ENCODE results near the gene EIF3A.
"Not testable (repeated sequence)": the region's sequence is repeated elsewhere in the genome, so short reads cannot be mapped to it uniquely, and the experiment has no call there.

Gene EIF3A

DNA sequence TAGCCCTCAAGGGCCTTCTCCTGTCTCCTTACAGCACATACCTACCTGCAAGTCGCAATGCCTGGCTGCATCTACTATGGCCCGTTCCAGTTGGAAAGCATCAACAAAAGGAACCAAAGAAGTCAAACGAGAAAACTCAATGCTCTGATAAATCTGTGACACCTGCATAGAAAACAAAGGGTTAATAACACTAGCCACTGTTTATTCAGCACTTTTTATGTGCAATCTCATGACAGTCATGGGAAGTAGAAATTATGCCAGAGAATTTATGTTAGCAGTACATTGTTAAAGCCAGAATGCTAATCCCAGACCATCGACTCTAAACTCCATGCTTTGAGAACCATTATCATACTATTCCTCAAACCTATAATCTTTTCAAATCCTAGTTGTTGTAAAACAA, 21.1 kb downstream of the EIF3A start:
- DNase-seq = no peak

DNA sequence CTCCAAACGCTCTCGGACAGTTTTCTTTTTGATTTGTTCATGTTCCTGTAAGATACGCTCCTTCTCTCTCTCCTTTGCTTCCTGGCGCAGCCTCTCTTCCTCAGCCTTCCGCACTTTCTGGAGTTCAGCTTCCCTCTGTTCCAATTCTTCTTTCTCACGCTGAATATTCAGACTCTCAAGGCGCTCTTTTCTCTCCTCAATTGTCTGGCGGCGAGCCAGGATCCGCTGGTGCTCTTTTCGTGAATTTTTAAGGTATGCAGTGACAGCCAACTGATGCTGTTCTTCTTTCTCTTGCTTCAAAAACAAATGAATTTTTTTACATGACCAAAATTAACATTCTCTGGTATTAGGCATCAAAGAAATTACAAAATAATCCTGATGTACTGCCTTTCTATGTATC, 22.6 kb downstream of the EIF3A start:
- peak in 11 of 56 donors; percentile 0 to 36 (median 9) for DNase-seq

DNA sequence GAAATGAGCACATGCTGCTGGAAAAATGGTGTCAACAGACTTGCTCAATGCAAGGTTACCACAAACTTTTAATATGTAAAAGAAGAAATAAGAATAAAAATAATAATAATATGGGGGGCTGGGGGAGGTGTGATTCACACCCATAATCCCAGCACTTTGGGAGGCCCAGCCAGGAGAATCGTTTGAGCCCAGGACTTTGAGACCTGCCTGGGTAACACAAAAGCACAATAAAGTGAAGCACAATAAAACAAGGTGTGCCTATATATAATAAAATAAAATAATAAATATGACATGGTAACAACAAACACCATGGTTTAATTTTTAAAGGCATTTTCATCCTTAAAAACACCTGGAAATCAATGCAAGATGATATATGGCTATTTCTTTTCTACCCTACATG, 25.1 kb downstream of the EIF3A start:
- no peak for DNase-seq

DNA sequence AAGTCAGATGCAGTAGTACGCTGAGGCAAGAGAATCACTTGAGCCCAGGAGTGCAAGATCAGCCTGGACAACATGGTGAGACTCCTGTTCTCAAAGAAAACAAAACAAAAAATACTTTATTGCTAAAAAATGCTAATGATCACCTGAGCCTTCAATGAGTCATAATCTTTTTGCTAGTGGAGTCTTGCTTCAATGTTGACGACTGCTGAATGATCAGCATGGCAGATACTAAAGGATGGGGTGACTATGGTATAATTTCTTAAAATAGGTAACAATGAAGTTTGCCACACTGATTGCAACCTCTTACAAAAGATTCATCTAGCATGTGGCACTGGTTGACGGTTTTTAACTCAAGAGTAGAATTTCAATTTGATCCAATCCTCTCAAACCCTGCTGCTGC, 28.8 kb downstream of the EIF3A start:
- no peak for DNase-seq

DNA sequence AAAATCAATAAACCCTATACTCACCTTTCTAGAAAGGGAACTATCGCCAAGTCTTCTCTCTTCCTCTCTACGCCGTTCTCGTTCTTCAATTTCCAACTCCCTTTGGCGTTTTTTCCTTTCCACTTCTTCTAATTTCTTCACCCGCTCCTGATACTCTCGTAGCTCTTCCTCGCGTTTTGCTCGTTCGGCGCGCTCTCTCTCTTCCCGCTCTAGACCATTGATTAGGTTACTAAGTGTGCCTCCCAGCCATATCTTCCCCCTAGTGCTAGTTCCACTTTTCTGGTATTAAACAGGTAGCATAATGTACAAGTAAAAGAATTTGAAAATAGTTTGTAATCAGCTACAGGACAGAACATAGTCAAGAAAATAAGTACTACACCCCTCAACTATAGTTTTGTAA, 30.8 kb downstream of the EIF3A start:
- DNase-seq = no peak

DNA sequence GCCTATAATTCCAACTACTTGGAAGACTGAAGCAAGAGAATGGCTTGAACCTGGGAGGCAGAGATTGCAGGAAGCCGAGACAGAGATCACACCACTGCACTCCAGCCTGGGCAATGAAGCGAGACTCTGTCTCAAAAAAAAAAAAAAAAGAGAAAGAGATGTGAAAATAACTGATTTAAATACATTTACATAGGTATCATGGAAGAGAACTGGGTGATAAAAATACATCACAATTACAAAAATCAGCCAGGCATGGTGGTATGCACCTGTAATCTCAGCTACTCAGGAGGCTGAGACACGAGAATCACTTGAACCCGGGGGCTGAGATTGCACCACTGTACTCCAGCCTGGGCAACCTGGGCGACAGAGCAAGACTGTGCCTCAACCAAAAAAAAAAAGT, 31.3 kb downstream of the EIF3A start:
- no peak for DNase-seq

DNA sequence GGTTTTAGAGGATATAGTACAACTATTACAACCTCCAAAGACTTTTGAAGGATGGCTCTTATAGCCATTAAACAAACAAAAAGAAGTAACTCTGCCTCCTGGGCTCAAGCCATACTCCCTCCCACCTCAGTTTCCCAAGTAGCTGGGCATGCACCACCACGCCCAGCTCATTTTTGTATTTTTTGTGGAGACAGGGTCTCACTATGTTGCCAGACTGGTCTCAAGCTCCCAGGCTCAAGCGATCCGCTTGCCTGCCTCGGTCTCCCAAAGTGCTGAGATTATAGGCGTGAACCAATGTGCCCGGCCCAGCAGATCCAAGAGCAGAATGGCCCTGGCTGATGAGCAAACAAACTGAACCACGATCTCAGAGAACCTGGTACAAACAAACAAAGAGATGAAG, 35.1 kb downstream of the EIF3A start:
- DNase-seq = no peak

DNA sequence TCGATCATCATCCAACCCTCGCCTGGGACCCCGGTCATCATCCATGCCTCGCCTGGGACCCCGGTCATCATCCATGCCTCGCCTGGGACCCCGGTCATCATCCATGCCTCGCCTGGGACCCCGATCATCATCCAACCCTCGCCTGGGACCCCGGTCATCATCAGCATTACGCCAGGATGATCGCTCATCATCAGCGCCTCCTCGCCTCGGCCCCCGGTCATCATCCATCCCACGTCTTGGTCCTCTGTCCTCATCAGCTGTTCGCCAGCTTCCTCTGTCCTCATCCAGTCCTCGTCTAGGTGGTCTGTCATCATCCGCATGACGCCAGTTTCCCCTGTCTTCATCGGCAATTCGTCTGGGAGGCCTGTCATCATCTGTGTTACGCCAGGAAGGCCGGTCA, 38.4 kb downstream of the EIF3A start:
- DNase-seq = no peak

DNA sequence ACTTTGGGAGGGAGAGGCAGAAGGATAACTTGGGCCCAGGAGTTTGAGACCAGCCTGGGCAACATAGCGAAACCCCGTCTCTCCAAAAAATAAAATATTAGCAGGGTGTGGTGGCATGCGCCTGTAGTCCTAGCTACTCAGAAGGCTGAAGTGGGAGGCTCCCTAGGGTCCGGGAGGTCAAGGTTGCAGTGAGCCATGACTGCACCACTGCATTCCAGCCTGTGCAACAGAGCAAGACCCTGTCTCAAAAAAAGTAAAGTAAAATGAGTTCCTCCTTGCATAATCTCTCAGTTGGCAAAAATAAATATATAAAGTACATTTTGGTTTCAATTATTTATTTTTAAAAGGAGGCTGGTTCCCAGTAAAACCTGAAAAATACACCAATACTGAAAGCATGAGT, 39.3 kb downstream of the EIF3A start:
- no peak for DNase-seq

DNA sequence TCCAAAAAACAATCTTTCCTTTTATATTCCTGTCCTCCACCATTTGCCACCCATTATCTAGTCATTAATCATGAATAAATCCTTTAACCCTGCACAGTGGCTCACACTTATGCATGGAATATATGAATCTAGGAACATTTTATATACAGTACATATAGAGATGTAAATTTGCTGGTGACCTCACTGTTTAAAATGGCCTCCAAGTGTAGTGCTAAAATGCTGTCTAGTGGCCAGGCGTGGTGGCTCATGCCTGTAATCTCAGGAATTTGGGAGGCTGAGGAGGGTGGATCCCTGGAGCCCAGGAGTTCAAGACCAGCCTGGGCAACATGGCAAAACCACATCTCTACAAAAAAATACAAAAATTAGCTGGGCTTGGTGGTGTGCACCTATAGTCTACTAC, 41.5 kb downstream of the EIF3A start:
- DNase-seq = no peak

DNA sequence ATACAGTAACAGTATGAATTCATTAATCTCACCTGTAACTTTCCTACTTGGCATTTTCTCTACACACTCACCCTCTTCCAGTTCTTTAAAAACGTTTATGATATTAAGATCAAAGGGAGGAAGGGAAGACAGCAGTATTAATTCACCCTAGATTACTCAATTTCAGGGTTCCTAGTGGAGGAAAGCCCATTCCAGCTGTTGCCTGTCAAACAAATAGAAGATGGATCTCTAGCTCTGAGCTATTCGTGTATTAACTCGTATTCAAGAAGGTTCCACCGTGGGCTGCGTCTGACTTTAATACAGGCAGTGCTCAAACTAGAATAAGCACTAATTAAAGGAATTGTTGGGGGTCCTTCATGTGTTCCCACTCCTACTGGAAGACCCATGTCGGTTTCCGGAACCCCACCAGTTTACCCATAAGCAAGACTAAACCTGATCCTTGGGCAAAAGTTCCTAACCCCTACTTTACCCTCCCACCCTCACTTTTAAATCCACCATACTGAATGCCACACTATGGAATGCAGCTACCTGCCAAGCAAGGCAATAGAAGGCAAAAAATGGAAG, 49.0 kb downstream of the EIF3A start:
- no peak for DNase-seq

DNA sequence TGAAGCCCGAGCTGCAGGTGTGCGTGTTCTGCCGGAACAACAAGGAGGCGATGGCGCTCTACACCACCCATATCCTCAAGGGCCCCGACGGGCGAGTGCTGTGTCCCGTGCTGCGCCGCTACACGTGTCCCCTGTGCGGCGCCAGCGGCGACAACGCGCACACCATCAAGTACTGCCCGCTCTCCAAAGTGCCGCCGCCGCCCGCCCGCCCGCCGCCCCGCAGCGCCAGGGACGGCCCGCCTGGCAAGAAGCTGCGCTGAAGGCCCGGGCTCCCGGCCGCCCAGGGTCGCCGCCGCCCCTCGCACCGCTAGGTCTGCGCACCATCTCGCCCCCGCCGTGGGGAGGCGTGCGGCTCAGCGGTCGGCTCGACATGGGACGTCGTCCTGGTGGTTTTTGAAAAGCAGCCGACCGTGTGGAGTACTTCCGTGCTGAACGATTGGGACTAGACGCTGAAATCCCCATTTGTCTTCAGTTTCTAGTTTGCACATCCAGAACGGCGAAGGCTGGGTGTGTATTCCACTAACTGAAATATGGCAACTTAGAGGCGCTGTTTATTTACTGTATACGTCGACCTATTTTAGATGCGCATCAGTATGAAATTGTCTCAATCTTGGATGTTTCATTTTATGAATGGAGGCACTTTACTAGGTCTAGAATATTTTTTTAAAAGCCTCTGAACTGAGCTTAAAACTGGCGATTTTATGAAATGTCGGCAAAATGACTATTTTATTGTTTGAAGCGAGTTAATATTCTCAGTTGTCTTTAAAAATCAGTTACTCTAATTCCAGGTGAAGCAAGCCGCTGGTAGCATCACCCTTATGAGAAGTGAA, 50.0 kb downstream of the EIF3A start:
- peak in 29 of 56 donors; percentile 6 to 54 (median 25) for DNase-seq

DNA sequence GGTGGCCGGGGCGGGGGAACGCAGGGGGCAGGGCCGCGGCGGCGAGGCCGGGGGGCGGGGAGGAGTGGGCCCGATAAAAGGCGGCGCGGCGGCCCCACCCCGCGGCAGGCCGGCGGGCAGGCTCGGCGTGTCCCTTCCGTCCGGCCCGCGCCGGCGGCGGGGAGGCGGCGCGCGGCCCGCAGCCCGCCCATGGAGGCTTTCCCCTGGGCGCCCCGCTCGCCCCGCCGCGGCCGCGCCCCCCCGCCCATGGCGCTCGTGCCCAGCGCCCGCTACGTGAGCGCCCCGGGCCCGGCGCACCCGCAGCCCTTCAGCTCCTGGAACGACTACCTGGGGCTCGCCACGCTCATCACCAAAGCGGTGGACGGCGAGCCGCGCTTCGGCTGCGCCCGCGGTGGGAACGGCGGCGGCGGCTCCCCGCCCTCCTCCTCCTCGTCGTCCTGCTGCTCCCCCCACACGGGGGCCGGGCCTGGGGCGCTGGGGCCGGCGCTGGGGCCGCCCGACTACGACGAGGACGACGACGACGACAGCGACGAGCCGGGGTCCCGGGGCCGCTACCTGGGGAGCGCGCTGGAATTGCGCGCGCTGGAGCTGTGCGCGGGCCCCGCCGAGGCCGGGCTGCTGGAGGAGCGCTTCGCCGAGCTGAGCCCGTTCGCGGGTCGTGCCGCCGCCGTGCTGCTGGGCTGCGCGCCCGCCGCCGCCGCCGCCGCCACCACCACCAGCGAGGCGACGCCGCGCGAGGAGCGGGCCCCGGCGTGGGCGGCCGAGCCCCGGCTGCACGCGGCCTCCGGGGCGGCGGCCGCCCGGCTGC, 50.8 kb downstream of the EIF3A start, which contains the start of gene NANOS1:
NANOS1 (plus strand) TSS at position 102 of the 808 bp plus-strand sequence; CDS start at position 190, 88 bp downstream.
- DNase-seq = peak in 14 of 56 donors; percentile 21 to 87 (median 30)

DNA sequence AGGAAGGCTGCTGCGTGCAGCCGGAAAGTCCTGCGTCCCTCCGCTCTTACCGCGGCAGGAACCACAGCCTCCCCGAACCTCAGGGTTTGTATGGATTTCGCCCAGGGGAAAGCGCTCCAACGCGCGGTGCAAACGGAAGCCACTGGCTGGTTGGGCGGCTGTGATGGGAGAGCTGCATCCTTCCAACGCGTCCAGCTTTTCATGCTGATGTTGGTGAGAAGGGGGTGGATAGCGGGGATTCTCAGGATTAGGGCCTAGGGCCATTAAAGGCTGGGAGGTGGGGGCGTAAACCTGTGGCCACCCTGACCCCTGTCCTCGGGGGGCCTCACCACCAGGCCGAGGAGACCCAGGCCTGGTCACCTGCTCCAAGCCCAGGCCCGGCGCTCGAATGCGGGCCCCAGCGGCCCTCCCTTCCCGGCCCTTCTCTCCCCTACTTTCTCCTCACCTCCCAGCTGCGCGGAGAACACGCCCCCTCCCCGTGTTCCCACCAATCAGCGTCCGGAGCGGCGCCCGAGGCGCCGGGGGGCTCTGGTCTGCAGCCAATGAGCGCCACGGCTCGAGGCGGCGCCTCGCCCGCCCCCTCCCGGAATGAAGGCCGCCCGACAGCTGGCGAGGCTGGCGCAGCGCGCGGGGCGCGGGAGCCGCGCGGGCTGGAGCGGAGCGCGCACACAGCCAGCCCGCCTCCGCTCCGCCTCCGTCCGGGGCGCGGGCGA, 51.6 kb downstream of the EIF3A start:
- DNase-seq = peak in 55 of 56 donors; percentile 31 to 92 (median 83)

DNA sequence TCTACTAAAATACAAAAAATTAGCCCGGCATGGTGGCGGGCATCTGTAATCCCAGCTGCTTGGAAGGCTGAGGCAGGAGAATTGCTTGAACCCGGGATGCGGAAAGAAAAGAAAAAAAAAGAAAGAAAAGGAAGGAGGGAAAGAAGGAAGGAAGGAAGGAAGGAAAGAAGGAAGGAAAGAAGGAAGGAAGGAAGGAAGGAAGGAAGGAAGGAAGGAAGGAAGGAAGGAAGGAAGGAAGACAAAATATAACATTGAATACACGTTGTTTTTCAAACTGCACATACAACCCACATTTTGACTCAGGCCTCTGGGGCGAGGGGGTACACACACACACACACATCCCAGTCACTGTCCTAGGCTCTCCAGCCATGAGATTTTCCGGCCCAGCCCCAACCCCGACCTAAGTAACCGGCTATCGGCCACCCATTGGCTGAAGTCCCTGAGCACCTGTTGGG, 52.1 kb downstream of the EIF3A start:
- DNase-seq = not testable (repeated sequence)

DNA sequence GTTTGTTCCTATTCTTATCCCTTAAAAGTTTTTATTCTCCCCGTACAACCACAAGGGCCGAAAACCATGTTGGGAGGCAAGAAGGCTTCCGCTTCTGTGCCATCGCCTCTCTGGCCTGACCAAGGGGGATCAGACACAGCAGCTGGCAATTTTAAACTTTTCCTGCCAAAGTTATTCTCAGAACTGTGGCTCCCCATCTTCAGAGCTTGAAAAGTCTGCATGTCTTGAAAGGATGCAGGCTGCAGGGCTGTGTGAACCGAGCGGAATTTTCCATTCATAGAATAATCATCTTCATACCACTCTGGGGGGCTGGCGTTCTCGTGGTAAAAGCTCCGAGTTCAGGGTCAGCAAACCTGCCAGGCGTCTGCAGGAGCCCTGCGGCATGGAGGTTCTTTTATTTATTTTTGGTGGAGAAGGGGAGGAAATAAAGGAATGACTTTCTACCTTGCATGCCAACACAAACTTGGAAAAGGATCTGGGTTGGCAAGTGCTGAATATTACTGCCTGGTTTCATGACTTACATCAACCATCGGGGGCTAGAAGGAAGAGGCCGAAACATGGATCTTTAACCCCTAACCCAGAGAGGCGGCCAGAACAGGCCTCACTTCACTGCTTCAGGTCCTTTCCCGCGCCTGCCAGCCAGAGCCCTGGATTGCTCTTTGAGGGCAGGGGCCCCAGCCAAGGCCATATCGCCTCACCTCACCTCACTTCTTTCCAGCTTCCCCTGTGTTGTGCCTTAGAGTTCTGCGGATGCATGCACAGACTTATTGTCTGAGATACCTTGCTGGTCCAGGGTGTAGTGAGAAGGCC, 54.1 kb downstream of the EIF3A start:
- DNase-seq = no peak

DNA sequence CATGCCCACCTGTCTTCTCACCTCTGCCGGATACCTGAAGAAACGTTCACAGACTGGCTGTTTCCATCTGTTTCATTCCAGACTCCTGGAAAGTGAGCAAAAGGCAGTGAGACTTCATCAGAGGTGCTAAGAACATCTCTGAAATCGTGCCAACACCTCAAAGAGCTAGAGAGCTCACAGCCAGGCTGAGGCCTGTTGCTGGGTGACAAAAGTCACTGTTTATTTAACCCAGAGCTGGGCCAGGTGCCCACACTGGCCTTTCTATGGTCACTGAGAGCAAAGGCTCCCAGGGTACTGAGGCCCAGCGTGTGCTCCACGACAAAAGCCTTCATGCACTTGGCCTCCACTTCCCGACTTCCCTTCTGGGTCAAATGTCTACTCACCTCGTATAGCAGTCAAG, 54.8 kb downstream of the EIF3A start:
- peak in 4 of 56 donors; percentile 3 to 14 (median 8) for DNase-seq

DNA sequence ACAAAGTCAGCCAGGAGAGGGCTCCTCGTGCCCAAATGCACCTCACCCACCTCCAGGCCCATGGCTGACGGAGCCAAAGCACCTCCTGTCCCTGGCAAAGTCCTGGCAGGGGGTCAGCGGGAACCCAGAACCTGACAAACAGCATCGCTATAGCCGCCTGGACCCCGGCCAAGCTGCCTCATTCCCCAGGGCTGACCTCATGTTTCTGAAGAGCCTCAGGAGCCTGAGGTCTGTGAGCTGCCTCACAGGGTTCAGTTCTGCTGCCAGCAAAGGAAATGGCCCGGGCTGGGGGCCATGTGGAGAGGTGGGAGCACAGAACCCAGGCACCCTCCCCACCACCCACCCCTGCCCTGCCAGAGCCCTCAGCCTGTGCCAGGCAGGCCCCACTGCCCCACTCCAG, 55.3 kb downstream of the EIF3A start:
- peak in 12 of 56 donors; percentile 6 to 52 (median 20) for DNase-seq

DNA sequence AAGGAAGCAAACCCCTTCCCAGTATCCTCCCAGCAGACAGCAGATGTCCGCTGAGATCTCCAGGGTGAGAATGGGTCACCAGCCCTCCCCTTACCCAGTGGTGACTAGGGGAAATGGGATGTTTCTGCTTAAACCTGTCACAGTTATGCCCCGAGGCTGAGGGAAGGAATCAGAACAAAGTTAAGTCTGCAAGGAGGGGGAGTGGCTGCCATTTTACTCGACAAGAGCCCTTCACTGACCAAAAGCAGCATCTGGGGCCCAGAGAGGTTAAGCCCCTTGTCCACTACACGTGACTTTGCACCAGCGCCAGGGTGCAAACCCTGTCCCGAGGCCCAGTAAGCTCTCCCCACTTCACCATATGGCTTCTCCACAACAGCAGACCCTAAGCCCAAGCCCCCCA, 55.7 kb downstream of the EIF3A start:
- DNase-seq = no peak

DNA sequence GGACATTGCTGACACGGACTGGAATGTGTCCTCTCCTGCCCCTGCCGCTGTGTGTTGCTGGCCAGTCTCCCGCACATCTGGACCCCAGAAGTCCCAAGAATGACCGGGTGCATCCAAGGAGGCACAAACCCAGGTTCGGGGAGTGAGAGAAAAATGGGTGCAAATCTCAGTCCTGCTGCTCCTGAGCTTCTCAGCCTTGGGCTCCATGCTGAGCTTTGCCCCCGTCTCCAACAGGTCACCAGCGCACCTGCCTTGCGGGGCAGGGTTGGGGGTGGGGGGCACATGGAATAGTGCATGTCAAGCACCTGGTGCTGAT, 57.1 kb downstream of the EIF3A start:
- DNase-seq = no peak
